Activated CD8-positive, alpha-beta memory T cell treated with anti-CD3 and anti-CD28 coated beads for 1 hour (primary cell): ENCODE measurements around the gene UEVLD.
A peak's percentile ranks its signal among the peaks of the same experiment; 100 is the strongest.

Experiments
- DNase-seq, 2 donors: peaks; one replicate each; pipeline ENCODE4 v3.0.0-alpha.2; 2020; ENCODE audit warnings: low read depth in 1 of 2; ENCODE audit errors: extremely low read depth in 1 of 2

Gene UEVLD

DNA sequence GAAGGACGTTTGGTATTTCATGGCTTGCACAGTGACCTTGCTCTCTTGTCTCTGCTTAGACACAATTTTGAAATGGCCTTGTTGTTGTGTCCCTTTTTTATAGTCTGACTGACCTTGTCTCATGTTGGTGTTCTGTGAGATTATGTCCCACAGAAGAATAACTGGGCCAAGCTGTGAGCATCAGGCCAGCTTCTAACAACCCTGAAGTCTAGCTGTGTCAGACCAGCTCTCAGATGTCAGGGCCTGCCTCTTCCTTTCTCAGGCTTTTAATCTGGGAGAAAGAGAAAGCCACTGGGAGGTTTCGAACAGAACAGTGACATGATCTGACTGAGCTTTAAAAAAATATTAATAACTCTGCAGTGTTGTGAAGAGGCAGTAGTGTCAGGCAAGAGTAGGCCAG is 2.0 kb upstream of the UEVLD start:
- no peak for DNase-seq

GRCh38 chr11:18581825-18582224 is 6.7 kb downstream of the UEVLD start:
- no peak for DNase-seq

DNA sequence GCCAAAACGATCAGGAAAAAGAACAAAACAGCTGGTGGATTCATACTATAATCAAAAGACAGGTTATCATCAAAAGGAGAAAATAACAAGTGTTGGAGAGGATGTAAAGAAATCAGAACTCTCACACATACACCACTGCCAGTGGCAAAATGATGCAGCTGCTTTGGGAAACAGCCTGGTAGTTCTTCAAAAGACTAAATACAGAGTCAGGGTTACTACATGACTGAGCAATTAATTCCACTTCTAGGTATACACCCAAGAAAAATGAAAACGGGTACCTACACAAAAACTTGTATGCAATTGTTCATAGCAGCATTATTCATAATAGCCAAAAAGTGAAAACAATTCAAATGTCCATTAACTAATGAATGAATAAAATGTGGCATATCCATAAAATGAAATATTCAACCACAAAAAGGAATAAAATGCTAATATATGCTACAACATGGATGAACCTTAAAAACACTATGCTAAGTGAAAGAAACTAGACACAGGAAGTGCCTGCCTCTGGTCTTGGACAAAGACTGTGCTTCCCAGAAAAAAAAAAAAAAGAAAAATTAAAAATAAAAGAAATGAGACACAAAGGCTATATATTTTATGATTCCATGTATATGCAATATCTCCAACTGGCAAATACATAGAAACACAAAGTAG is 8.3 kb downstream of the UEVLD start:
- no peak for DNase-seq

DNA sequence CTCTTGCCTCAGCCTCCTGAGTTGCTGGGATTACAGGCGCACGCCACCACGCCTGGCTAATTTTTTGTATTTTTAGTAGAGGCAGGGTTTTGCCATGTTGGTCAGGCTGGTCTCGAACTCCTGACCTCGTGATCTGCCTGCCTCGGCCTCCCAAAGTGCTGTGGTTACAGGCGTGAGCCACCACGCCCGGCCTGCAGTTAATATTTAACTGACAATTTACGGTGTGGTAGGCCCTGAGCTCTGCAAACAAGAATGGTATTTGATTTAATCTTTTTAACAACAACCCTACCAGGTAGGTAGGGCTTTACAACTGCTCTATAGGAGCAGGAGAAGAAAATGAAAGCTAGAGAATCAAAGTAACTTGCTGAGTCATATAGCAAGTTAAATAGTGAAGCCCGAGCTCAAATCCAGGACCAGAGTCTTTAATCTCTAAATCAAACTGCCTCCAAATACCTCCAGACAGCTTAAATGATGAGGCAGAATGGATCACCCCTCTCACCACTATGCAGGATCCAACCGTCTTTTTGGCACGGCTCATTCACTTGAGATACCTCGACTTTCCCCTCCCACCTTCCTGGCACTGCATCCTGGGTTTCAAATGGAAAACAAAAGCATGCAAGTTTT is 9.4 kb downstream of the UEVLD start:
- no peak for DNase-seq

DNA sequence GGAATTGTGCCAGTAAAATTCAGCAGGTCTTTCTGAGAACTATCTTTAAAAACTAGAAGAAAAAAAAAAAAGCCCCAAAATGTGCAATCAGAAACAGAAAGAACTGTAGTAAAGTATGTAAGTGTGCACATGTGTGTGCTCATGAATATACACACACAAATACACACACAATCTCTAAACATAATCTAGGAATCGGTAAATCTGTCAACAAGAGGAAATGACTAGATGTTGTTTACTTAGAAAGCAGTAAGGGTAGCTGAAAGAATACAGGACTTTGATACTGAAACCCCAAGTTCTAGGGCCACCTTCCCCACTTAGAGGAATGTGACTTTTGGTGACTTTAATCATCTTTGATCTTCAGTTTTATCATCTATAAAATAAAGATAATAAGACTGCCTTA is 13.2 kb downstream of the UEVLD start:
- no peak for DNase-seq

DNA sequence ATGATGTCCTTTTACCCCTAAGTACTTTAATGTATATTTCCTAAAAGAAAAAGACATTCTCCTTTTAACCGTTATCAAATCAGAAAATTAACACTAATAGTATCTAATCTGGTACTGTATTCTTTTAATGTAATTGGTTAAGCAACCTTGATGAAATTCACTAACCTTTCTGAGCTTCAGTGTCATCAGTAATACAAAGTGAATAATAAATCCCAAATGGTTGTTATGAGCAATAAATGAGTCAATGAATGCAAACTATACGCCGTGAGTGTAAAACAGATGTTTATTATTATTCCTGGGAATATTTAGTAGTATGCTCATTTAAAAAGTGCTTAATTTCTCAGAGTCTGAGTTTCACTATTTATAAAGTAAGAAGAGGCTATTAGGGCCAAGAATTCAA is 21.5 kb downstream of the UEVLD start:
- DNase-seq, result no peak

DNA sequence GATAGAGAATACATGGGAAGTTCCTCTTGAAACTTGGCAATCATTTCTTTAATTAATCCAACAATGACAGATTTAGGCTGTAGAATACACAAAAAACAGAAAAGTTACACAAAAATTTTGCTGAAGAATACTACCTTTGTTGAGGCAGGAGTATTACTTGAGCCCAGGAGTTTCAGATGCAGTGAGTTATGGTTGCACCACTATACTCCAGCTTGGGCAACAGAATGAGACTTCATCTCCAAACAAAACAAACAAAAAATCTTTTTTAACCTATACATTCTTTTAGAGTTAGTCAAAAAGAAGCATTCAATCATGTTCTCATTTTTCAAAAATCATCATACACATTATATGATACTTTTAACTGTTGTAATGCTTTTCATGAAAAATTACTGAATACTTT is 22.1 kb downstream of the UEVLD start:
- DNase-seq, result no peak

DNA sequence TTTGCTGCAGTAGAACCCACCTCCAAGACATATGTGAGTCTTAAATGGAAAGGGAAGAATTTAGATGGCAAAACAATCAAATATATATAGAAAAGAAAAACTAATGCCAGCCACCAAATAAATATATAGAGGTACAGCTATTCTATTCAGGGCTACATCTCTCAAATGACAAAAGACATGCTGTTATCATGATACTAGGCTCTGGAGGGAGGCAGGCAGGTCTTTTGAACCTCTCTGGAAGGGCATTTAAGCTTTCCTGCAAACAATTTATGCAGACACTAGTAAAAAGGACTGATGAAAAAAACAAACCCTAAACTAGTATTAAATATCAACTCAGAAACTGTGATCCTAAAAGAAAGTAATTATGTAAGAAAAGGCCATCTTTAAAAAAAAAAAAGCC is 24.4 kb downstream of the UEVLD start:
- DNase-seq, result no peak

DNA sequence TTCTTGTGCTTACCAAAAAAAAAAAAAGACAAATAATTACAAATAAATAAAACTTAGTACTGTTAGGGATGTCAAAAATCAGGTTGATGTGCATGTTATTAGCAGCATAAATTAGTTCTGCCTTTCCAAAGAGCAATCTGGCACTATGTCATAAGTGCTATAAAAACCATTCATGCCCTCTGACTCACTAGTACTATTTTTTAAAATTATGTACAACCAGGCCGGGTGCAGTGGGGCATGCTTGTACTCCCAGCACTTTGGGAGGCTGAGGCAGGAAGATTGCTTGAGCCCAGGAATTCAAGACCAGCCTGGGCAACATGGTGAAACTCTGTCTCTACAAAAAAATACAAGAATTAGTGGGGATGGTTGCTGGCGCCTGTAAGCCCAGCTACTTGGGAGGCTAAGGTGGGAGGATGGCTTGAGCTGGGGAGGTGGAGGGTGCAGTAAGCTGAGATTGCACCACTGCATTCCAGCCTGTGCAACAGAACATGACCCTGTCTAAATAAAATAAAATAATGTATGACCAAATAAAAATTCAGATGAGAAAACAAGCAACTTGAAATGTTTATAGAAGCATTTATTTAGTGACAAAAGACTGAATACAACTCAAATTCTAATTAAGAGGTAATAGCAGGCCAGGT is 25.3 kb downstream of the UEVLD start:
- DNase-seq, result no peak

- no peak for DNase-seq
Observed at GRCh38 chr11:18548001-18548400, 40.5 kb downstream of the UEVLD start.

- DNase-seq, result no peak
Observed at GRCh38 chr11:18540207-18541009, 48.1 kb downstream of the UEVLD start.

- no peak for DNase-seq
Observed at GRCh38 chr11:18536209-18536608, 52.3 kb downstream of the UEVLD start.

GRCh38 chr11:18534245-18534644 is 54.3 kb downstream of the UEVLD start:
- DNase-seq, result no peak

GRCh38 chr11:18533365-18533764 is 55.2 kb downstream of the UEVLD start:
- DNase-seq, result no peak

DNA sequence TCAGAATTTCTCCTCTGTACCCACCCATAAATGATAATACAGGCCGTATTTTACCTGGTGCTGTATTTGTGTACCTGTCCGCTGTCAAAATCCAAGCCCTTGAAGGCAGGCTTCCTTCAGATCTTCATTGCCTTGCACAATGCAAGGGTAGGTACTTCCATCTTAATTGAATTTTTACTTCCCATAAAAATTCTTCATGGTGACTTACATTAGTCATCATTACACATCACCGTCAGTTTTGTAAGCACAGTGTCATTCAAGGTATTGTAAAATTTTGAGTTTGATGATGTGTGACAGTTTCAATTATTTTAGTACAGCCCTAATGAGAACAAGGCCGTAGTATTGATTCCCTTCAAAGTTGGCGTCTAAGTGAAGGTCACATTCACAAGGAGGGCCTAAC is 61.0 kb downstream of the UEVLD start:
- DNase-seq, result no peak

- peak; percentile 85 to 90 for DNase-seq
Observed at GRCh38 chr11:18526521-18527296, 61.8 kb downstream of the UEVLD start, which contains the start of gene TSG101. Gene TSG101, minus strand, starts transcription at chr11:18526942. Its CDS starts 126 bp downstream, at chr11:18526816.

- DNase-seq, result no peak
Observed at GRCh38 chr11:18526130-18526520, 62.4 kb downstream of the UEVLD start.

DNA sequence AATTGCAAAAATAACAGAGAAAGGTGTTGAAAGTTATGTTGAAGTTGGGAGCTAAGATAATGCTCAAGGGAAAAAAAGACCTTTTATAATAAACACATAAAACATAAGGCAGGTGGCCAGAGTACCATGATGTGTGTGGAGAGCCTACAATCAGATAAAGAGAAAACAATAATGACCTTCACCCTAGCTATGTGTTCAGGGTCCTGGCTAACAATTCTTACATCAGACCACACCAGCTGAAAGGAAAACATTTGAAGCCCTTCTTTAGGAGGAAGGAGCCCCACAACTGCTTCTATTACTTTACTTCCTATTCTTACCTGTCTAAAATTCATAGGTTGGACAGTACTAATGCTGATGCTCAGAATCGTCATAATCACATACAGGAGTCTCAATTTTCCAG is 64.3 kb downstream of the UEVLD start:
- no peak for DNase-seq

- no peak for DNase-seq
Observed at GRCh38 chr11:18523084-18523483, 65.5 kb downstream of the UEVLD start.

DNA sequence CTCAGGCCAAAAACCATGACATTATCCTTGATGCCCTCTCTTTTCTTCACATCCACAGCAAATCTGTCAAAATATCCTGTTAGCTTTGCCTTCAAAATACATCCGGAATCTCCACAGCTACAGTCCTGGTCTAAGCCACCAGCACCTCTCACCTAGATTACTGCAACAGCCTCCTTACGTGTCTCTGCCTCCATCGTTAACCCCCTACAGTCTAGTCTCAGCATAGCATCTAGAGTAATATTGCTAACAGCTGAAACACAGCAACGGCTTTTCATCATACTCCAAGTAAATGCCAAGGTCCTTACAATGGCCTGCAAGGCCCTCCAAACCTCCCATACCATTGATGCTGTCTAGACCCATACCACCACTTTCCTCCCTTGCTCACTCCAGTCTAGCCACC is 66.1 kb downstream of the UEVLD start:
- DNase-seq, result no peak

GRCh38 chr11:18521122-18521521 is 67.4 kb downstream of the UEVLD start:
- DNase-seq, result no peak
